Inflammatory macrophage treated with lipopolysaccharide for 1 hour (primary cell): ENCODE results near the gene SPATS2L.
A peak's percentile ranks its signal among the peaks of the same experiment; 100 is the strongest.

Source experiments
- DNase-seq, 2 donors: peaks; one replicate each; pipeline ENCODE4 v3.0.0-alpha.2; 2020 to 2022

SPATS2L gene, protein sequence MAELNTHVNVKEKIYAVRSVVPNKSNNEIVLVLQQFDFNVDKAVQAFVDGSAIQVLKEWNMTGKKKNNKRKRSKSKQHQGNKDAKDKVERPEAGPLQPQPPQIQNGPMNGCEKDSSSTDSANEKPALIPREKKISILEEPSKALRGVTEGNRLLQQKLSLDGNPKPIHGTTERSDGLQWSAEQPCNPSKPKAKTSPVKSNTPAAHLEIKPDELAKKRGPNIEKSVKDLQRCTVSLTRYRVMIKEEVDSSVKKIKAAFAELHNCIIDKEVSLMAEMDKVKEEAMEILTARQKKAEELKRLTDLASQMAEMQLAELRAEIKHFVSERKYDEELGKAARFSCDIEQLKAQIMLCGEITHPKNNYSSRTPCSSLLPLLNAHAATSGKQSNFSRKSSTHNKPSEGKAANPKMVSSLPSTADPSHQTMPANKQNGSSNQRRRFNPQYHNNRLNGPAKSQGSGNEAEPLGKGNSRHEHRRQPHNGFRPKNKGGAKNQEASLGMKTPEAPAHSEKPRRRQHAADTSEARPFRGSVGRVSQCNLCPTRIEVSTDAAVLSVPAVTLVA

DNA sequence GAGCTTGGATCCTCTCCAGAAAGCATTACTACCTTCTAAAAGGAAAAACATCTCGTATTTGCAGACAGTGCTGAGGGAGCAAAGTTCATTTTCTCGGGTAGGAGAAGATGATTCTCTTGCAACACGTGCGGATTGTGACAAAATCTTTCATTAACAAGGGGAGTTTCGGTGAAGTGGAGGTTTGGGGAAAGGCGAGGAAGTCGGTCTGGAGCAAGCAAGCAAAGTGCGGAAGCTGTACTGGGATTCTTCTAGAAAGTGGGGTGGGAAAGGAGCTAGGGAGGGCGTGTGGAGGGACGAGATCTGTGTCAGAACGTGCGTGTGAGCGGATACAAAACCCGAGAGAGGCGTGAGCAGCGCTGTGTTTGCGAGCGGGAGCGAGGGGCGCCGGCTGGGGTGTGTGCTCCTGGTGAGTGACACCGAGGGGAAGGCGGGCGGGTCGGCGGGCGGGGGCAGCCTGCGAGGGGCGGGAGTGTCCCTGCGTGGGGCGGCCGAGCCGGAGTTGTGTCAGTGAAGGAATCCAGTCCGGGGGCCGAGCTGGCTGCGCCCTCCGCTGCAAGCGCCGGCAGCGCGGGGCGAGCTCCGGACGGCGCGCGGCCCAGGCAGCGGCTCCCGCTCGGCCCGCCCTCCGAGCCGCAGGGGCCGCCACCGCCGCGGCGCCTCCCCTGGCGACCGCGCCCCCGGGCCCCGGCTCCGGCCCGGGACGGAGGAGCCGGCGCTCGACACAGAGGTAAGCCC, at the start of gene SPATS2L:
TSS of gene SPATS2L (plus strand) at position 498 of the 735 bp plus-strand sequence. CDS start 82,552 bp downstream, outside the sequence.
- peak; percentile 62 to 67 for DNase-seq

DNA sequence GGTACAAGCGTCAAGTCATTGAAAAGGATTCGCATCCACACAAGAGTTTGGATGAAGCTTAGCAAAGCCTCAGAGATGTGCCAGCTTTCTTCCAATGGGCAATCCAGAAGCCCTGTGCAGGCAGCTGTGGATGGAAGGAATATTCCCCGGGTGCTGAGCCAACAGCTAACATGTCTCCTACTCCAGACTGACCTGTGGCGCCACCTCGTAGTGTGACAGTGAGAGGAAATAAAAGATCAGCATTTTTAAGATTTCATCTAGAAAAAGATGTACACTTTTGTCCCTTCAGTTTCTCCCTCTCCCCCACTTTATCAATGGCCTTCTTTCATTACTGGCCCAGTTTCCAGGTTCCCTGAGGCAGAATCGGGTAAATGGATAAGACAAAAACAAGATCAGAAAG, 48.9 kb upstream of the SPATS2L start:
- no peak for DNase-seq

DNA sequence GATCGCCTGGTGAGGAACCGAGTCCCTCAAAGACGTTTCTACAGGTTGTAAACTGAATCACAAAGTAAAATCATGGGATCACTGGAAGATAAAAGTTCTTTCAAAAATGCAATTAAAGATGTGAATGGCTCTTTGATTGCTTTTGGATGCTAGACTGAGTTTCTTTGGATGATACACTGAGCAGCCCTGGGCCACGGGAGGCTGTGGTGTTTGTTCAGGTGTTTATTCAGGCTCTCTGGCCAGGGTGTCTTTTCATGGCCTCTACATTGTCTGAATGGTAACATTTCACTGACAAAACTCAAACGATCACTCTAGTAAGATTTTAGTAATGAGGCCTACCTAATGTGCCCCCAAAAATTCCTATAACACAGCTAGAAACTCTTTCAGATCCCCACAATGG, 48.4 kb upstream of the SPATS2L start:
- no peak for DNase-seq

DNA sequence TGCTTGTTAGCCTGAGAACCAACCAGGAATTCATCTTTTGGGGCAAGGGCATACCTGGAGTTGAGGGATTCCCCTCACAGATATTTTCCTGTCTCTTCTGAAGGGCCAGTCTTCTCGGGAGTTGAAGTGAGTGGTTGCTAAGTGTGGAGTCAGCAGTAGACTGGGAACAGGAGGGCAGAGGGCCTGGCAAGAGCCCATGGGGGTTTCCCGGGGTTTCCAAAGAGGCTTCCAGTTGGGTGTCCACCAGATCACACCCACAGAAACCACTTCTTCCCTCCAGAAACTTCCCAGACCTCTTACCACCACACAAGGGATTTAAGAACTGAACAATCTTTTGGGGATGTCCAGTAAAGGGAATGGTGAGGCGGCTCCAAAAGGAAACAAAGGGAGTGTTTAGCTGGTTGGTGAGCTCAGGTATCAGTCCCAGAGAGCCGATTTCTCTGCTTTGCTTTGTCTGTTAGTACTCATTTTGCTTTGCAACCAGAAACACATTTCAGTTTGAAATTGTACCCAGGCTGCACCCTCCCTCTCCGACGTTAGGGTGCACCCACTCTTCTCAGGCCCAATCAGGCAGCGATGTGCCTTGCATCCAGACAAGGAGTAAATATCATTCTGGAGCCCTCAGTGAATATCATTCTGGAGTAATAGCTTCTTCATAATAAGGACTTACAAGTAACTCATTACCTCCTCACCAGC, 47.5 kb upstream of the SPATS2L start:
- peak; percentile 52 to 80 for DNase-seq

DNA sequence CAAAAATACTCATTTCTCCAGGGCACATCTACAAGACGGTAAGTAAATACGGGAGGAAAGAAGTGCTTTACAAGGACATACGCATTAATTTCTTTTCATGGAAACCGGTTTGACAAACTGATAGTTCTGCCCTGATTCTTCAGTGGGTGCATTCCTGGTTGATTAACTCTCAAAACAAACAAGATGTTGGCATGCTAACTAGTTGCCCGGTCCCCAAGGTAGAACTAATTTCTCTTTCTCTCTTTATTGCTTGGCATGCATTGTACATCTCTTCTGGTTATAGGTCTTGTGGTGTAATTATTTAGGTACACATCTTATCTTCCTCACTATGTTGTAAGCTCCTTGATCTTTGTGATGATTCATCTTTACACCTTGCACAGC, 46.9 kb upstream of the SPATS2L start:
- no peak for DNase-seq

DNA sequence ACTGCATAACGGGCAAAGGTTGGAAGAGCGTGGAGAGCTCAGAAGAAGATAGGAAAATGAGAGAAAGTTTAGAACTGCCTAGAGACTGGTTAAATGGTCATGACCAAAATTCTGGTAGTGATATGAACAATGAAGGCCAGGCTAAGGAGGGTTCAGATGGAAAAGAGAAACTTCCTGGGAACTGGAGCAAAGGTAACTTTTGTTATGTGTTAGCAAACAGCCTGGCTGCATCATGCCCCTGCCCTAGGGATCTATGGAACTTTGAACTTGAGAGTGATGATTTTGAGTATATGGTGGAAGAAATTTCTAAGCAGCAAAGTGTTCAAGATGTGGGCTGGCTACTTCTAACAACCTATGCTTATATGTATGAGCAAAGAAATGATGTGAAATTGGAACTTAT, 44.4 kb upstream of the SPATS2L start:
- no peak for DNase-seq

DNA sequence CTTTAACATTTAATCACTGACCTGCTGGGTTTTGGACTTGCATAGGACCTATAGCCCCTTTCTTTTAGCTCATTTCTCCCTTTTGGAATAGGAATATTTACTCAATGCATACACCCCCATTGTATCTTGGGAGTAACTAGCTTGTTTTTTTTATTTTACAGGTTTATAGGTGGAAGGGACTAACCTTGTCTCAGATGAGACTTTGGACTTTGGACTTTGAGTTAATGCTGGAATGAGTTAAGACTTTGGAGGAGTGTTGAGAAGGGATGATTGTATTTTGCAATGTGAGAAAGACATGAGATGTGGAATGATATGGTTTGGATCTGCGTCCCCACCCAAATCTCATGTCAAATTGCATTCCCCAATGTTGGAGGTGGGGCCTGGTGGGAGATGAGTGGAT, 43.2 kb upstream of the SPATS2L start:
- no peak for DNase-seq

DNA sequence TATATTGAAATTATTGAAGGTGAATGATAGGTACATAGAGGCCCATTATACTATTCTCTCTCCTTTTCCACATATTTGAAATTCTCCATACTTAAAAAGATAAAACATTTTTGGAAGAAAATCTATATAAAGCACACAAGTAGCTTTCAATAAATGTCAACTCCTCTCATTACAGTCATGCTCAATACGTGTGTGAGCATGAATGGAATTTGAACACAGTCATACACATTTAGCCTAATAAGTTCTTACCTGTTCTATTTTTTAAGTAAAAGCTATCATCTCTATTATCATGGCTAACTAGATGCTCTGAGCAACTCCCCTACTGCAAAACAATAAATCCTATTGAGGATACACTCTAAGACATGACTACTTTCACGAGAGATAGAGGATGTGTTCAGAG, 41.9 kb upstream of the SPATS2L start:
- no peak for DNase-seq

DNA sequence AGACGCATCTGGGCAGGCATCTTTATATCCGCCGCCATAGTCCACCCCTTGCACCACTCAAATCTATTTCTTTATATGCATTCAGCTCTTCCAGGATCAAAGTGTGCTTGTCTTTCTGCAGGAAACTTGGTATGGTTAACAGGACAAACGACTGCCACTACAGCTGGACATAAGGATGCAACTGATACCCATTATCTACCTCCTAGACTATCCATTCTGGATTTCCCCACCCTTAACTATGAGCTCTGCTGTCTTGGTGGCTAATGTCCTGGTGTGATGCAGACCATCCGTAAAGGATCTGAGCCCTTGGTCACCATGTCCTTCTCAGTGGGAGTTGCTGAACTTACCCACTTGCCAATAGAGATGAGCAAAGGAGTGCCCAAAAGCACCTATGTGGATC, 40.1 kb upstream of the SPATS2L start:
- no peak for DNase-seq

DNA sequence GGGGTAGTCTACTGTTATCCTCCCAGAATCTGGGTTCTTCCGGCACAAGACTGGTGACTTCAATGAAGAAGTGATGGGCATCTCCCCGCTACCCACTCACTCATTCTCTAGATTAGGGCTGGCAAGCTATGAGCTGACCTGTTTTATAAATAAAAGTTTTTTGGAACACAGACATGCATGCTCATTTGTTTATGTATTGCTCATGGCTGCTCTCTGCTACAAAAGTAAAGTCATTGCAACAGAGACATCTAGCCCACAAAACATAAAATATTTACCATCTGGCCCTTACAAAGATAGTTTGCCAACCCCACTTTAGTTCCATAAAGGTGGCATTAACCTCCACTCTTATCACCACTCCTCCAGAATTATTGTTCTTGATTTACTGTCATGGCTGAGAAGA, 39.1 kb upstream of the SPATS2L start:
- no peak for DNase-seq

DNA sequence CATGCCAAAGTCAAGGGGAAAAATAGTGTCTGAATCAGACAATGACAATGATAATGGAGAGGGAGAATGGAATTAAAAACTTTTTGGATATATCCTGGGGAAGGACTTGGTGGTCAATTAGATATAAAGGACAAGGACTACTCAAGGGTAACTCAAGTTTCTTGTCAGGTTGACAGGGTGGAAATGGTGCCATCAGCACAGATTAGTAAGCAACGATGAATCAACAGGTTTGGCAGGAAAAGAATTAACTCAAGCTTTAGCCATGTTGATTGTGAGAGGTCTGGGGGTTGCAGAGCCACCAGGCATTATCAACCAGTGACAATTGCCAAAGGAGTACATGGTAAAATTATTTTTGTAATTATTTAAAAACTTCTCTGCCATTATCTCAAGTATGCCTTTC, 35.8 kb upstream of the SPATS2L start:
- DNase-seq: no peak

DNA sequence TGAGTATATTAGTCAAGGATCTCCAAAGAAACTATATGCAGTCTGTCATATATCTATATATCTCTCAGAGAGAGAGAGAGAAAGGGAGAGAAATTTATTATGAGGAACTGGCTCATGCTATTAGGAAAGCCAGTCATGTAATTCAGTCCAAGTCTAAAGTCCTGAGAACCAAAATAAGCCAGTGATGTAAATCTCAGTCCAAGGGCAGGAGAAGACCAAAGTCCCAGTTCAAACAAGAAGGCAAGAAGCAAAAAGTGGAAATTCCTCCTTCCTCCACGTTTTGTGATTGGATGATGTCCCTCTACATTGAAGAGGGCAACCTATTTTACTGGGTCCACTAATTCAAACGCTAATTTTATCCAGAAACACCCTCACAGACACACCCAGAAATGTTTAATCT, 34.2 kb upstream of the SPATS2L start:
- DNase-seq: no peak

DNA sequence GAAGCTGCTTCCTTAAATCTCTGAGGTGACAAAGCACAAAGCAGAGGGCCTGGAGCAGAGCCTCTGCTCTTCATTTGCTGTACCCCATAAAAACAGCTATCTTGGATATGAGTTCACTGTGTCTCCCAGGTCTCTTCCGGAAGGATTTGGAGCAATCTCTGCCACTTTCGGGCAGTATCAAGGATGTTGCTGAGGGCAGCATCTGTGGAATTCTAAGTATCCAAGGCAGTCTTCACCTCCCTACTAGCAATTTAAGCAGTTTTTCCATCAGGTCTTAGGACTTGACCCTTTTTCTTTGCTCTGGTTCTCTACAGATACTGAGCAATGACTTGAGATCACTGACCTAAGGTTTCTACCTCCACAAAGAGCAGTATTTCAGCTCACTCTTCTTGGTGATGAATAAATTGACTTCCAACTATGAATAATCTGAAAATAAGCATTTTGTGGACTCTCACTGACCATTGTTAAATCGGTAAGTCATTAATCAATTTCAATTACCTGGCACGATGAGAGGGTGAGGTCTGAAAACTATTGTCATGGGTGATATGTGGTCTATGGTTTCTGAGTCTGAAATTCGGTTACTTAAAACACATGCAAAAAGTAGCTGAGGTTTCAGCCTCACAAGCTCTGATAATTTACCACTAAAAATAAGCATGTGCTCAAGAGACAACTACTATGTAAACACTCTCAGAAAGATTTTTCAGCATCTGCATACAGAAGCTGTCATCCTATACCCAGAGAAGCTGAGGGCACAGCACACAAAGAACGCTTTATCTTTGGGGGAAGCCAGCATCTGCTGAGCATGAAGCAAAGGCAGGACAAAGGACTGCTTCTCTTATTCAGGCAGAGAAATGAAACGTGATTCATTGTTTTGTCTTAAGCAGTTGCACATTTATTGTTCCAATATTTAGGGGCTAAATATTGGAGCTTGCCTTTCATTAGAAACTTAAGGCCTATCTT, 32.1 kb upstream of the SPATS2L start:
- DNase-seq: no peak

DNA sequence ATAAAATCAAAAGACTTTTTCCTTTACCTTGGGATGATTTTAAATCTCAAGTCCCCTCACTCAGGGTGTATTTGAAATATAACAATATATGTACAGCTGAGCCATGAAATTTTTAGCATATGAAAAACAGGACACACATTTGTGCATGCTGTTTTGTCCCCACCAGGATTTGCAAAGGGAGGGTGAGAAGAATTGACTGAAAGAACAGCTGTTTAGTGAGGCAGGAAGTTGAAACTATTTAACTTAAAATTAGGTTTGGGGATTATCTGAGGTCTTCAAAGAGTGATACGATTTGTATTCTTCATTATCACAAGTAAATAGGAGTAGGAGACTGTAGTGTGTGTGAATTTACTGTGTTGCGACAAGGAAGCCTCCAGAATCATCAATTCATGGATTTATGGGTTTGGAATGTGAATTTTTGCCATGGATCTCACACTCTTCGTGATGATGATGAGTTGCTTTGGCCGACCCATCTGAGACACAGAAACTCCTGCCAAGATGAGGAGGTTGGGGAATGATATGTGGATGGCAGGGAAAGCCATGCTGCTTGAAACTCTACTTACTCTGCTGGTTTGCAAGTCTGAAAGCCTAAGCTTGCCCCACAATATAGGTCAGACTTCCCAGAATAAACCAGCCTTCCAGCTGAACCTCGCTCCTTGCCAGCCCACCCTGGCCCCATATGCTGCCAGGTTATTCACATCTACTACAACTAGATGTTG, 31.0 kb upstream of the SPATS2L start:
- no peak for DNase-seq

DNA sequence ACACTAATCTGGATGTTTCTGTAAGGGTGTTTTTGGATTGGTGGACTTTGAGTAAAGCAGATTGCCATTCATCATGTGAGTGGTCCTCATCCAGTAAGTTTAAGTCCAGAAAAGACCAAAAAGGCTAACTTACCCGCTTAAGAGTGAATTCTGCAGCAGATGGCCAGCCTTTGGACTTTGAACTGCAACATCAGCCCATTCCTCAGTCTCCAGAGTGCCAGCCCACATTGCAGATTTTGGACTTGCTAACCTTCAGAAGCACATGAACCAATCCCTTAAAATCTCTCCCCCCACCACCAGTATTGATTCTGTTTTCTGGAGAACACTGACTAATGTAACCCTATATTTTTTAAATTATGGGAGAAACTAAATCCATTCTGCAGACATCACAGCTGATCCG, 30.0 kb upstream of the SPATS2L start:
- no peak for DNase-seq

DNA sequence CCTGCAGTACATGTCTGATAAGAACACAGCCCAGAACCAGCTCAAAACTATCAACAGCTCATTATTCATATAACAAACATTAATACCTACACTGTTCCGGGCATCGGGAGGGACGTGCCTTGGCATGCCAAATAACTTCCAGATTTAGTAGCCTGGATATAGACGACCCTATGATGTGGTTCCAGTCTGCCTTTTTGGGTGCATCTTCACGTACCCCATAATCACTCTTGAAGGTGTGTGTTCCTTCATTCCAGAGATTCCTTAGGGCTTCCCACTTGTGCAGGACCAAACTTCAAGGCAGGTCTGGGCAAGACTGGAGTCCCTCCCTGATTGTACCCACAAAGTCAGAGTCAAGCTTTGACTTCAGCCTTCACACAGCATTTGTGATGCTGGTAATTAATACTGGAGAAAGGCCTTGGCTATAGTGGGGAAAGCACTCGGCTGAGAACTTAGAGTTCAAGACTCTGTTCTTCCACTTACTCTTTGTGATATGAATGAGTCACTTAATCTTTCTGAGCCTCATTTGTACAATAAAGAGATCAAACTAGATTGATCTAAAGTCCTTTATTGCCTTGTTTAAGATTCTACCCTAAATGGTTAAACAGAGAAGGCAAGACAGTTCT, 27.7 kb upstream of the SPATS2L start:
- DNase-seq: no peak

DNA sequence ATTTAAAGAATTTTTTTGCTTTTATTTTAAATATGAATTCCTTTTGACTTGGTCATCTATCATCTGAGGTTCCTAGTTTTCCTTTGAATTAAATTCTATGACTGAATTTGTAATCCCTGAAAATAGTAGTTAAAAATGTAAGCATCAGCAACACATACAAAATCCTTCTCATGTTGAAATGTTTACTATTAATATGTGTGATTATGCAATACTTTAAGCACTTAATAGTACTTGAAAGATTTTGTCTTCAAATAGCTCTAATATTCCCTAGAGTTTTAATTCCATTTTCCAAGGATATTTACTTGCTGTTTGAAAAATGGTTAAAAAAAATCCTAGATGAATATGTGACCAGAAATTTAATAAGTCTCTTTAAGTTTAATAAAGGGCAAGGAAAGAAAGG, 26.6 kb upstream of the SPATS2L start:
- no peak for DNase-seq

DNA sequence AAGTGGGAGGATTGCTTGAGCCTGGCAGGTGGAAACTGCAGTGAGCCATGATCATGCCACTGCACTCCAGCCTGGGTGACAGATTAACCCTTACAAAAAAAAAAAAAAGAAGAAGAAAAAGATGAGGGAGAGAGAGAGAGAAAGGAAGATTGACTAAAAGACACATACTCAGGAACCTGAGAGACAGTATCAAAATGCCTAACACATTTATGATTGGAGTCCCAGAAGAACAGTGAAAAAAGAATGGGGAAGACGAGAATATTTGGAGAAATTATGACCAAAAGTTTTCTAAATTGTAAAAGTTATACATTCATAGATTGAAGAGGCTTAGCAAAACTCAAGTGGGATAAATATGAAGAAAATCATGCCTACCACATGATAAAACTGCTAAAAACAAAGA, 19.9 kb upstream of the SPATS2L start:
- DNase-seq: no peak

DNA sequence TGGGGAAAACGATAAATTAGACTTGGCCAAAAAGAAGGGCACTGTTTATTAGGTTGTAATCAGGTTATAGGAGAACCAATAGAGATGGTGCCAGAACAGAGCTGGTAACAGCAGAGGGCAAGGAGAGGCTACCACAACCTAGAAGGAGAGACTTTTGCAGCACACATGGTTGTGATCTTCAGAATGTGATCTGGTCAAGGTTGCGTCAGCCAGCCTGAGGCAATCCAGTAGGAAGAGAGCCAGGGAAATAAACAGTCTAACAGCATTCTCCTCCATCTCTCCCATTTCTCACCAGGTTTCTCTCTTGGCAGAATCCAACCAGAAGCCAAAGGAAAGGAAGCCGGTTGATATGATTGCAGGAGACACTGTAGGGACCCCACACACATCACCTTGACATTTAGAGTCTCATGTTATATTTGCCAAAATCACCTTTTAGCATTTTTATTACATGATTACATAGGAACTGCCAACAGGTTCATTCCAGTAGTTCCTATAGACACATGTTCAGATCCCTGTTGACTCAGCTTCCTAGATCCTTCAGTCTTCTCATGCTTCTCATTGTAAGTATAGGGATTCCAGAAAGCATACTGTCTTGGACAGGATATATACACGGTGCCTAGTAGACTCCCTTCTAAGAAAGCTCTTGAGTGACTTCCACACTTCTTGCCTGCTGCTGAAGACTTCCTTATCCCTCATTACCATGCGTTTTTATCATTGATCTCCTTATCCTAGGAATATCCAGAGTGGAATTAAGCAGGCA, 17.6 kb upstream of the SPATS2L start:
- DNase-seq: no peak

DNA sequence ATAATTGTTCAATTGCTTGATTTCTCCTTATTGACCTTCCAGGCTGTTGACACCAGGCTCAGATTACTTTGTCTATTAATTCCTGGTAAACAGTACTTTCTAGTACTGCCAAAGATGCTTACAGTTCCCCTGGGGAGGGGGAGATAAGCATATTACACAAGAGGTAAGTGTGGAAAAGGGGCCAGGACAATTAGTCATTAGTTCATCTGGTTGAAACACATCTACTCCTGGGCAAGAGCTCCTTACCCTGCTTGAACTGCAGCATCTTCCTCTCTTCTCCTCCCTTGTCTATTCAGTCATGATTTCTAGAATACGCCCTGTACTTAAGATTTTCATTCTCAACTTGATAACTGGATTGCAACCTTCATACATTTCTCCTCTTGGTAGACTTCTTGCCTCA, 10.4 kb upstream of the SPATS2L start:
- DNase-seq: no peak
